ENCODE measurements around the gene RNFT2. TPM values are rescaled to one million over a fixed set of nuclear protein-coding genes. Genes with fewer than 3 reads are reported as not detected.
"Not testable (repeated sequence)": the region's sequence is repeated elsewhere in the genome, so short reads cannot be mapped to it uniquely, and the experiment has no call there.

RNFT2 gene
- total RNA-seq, 2 donors from 2014 or later, result 0.32 to 4.7 TPM

DNA sequence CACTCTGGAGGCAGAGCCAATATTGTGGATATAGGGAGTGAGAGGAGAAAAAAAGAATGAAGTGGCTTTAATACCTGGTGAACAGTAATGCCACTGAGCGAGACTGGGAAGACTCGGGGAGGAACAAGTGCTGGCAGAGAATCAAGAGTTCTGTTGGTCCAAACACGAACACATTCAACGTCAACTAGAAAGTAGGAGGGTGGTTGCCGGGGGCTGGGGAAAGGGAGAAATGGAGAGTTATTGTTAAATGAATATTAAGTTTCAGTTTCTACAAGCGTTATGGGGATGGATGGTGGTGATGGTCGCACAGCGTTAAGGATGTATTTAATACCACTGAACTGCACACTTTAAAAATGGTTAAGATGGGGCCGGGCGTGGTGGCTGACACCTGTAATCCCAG is 3.0 kb upstream of the RNFT2 start:
- no peaks in the 10 kb centered on the region for H3K27me3 ChIP-seq (replicated peaks; ENCODE audit: insufficient read depth)
- H3K36me3 ChIP-seq, result no peaks in the 10 kb centered on the region
- TF ChIP-seq POLR2AphosphoS5 (IDR thresholded peaks at IDR 0.05) (no peak), POLR2A (IDR thresholded peaks at IDR 0.05) (no peak), CTCF (IDR thresholded peaks at IDR 0.05) (no peak)
- 84% methylated on average over 10 of the region's 10 CpGs for WGBS
- H3K4me1 ChIP-seq (replicated peaks), result peaks cover 8% of the 10 kb centered on the region
- intact Hi-C loops (cut with DNase I), result loop anchor here (5.0 kb wide), 1 partner anchor 82 kb away; no protein-coding TSS in a partner anchor
- H3K27ac ChIP-seq, result no peak overlapping the region
- no peak overlapping the region for H3K4me3 ChIP-seq
- no peak for DNase-seq (ENCODE audit: low spot score)
- H3K9me3 ChIP-seq, result no peaks in the 10 kb centered on the region

- TF ChIP-seq POLR2AphosphoS5 (IDR thresholded peaks at IDR 0.05) (no peak), CTCF (IDR thresholded peaks at IDR 0.05) (no peak)
- Histone ChIP-seq H3K27ac (no peak overlapping the region), H3K36me3 (no peaks in the 10 kb centered on the region), H3K4me3 (no peak overlapping the region), H3K9me3 (no peaks in the 10 kb centered on the region), H3K27me3 (replicated peaks; ENCODE audit: insufficient read depth) (no peaks in the 10 kb centered on the region), H3K4me1 (replicated peaks) (peaks cover 8% of the 10 kb centered on the region)
- DNase-seq (ENCODE audit: low spot score), result no peak
- 71% methylated on average over 9 of the region's 9 CpGs for WGBS
- intact Hi-C loops (cut with DNase I), result loop anchor here (5.0 kb wide), 1 partner anchor 81 kb away; no protein-coding TSS in a partner anchor
Measured at GRCh38 chr12:116735951-116736599, 2.0 kb upstream of the RNFT2 start.

DNA sequence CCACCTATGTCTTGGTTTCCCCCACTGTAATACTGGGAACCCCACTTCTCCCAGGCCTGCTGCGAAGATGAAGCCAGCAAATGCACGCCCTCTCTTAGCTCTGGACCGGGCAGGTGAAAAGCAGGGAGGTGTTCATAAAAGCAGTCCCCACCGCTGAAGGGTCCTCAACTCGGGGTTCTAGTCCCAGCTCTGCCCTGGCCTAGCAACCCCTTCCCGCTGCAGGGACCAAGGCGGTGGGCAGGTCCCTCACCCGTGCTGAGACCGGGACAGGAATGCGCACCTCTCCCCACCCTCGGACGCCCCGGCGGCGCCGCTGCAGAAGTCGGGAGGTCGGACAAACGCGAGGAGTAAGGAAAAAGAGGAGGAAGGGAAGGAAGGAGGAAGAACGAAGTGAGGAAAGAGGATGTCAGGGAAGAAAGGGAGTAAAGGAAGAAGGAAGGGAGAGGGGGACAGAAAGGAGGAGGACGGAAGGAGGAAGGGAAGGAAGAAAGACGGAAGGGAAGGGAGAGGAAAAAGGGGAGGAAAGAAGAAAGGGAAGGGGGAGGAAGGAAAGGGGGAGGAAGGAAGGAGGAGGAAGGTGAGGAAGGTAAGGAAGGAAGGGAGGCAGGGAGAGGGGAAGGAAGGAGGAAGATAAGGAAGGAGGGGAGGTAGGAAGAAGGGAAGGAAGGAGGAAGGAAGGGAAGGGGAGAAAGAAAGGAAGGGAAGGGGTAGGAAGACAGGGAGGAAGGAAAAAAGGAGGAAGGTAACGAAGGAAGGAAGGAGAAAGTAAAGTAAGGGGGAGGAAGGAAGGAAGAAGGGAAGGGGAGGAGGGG is 947 bp upstream of the RNFT2 start:
- intact Hi-C loops (cut with DNase I), result loop anchor here (5.0 kb wide), 1 partner anchor 80 kb away; no protein-coding TSS in a partner anchor
- H3K27me3 ChIP-seq (replicated peaks; ENCODE audit: insufficient read depth), result no peaks in the 10 kb centered on the region
- WGBS, result 2% methylated on average over 24 of the region's 24 CpGs
- peaks cover 8% of the 10 kb centered on the region for H3K4me1 ChIP-seq (replicated peaks)
- no peak for DNase-seq (ENCODE audit: low spot score)
- no peaks in the 10 kb centered on the region for H3K36me3 ChIP-seq
- no peaks in the 10 kb centered on the region for H3K9me3 ChIP-seq
- TF ChIP-seq POLR2A (IDR thresholded peaks at IDR 0.05) (no peak), POLR2AphosphoS5 (IDR thresholded peaks at IDR 0.05) (no peak), CTCF (IDR thresholded peaks at IDR 0.05) (no peak)
- H3K27ac ChIP-seq, result peak overlapping the region; percentile 45 to 69
- peak overlapping the region; percentile 85 to 86 for H3K4me3 ChIP-seq

GRCh38 chr12:116739381-116739887 is 1.3 kb downstream of the RNFT2 start:
- Histone ChIP-seq H3K9me3 (no peaks in the 10 kb centered on the region), H3K36me3 (no peaks in the 10 kb centered on the region), H3K27ac (no peak overlapping the region), H3K4me3 (no peak overlapping the region), H3K27me3 (replicated peaks; ENCODE audit: insufficient read depth) (no peaks in the 10 kb centered on the region), H3K4me1 (replicated peaks) (peaks cover 8% of the 10 kb centered on the region)
- intact Hi-C loops (cut with DNase I), result loop anchor here (5.0 kb wide), 1 partner anchor 78 kb away; no protein-coding TSS in a partner anchor
- WGBS, result 90% methylated on average over 7 of the region's 7 CpGs
- no peak for DNase-seq (ENCODE audit: low spot score)
- no peak for TF ChIP-seq POLR2A (IDR thresholded peaks at IDR 0.05)
- no peak for TF ChIP-seq CTCF (IDR thresholded peaks at IDR 0.05)
- TF ChIP-seq POLR2AphosphoS5 (IDR thresholded peaks at IDR 0.05), result no peak

DNA sequence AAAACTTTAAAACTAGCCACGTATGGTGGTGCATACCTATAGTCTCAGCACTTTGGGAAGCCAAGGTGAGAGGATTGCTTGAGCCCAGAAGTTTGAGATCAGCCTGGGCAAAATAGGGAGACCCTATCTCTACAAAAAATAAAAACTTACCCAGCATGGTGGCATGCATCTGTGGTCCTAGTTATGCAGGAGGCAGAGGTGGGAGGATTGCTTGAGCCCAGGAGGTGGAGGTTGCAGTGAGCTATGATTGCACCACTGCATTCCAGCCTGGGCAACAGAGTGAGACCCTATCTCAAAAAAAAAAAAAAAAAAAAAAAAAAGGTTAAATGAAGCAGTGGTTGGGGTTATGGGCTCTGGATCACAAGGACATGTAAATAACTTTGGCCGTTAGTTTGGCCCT is 4.7 kb downstream of the RNFT2 start:
- H3K36me3 ChIP-seq; H3K9me3 ChIP-seq; intact Hi-C loops (cut with DNase I); DNase-seq (ENCODE audit: low spot score); H3K4me1 ChIP-seq (replicated peaks); H3K27me3 ChIP-seq (replicated peaks; ENCODE audit: insufficient read depth); H3K4me3 ChIP-seq; H3K27ac ChIP-seq: not testable (repeated sequence)
- 82% methylated on average over 2 of the region's 2 CpGs for WGBS
